Neural cell (in vitro differentiated cells): Measurements from ENCODE around the gene EPS8L2. TPM values are rescaled to one million over a fixed set of nuclear protein-coding genes. Genes with fewer than 3 reads are reported as not detected.

Experiments
- H2AFZ ChIP-seq: fragments of 200-600, 300-800 bp; sonication (generic), shearing (Covaris generic); 2 replicates; pipeline ENCODE4 v1.6.0; 2014; ENCODE audit warnings: low read depth, mild to moderate bottlenecking, antibody characterized with exemption, low read length, moderate library complexity
- H3F3A ChIP-seq: fragments of 200-600 bp; shearing (Covaris generic); 2 replicates; pipeline ENCODE4 v1.6.1; 2016; ENCODE audit warnings: mild to moderate bottlenecking, moderate library complexity, mixed read lengths, antibody characterized with exemption, low read length; ENCODE audit not compliant: insufficient read depth, poor library complexity, severe bottlenecking
- H3K27ac ChIP-seq: fragments of 200-600, 300-800 bp; sonication (generic), shearing (Covaris generic); 2 replicates; pipeline ENCODE4 v1.5.1; 2014; ENCODE audit warnings: mild to moderate bottlenecking, low read length, moderate library complexity
- H3K27me3 ChIP-seq: fragments of 300-800, 200-600 bp; sonication (generic), shearing (Covaris generic); 2 replicates; pipeline ENCODE4 v1.6.0; 2014; ENCODE audit warnings: mild to moderate bottlenecking, low read depth, low read length, moderate library complexity; ENCODE audit not compliant: insufficient read depth
- H3K36me3 ChIP-seq: fragments of 300-800, 200-600 bp; sonication (generic), shearing (Covaris generic); 2 replicates; pipeline ENCODE4 v1.5.1; 2014; ENCODE audit warnings: mild to moderate bottlenecking, antibody characterized with exemption, low read length, moderate library complexity; ENCODE audit not compliant: insufficient read depth
- H3K4me2 ChIP-seq: fragments of 300-800, 200-600 bp; sonication (generic), shearing (Covaris generic); 2 replicates; pipeline ENCODE4 v1.6.0; 2014; ENCODE audit warnings: mild to moderate bottlenecking, low read length
- H3K4me3 ChIP-seq: fragments of 300-800, 200-600 bp; sonication (generic), shearing (Covaris generic); 2 replicates; pipeline ENCODE4 v1.5.1; 2014; ENCODE audit warnings: mild to moderate bottlenecking, low read length, moderate library complexity
- H3K79me2 ChIP-seq: fragments of 200-600 bp; shearing (Covaris generic); replicated peaks from 2 replicates; pipeline ENCODE4 v1.6.0; 2014; ENCODE audit warnings: mild to moderate bottlenecking, low read length, moderate library complexity; ENCODE audit not compliant: insufficient read depth
- H3K9ac ChIP-seq: fragments of 300-800, 200-600 bp; sonication (generic), shearing (Covaris generic); 2 replicates; pipeline ENCODE4 v1.6.1; 2016; ENCODE audit warnings: mild to moderate bottlenecking, low read length, mixed read lengths
- H3K9me2 ChIP-seq: fragments of 200-600 bp; shearing (Covaris generic); 2 replicates; pipeline ENCODE4 v1.6.1; 2016; ENCODE audit warnings: mild to moderate bottlenecking, low read length, mixed read lengths; ENCODE audit not compliant: insufficient read depth
- H3K9me3 ChIP-seq: fragments of 200-600, 300-800 bp; sonication (generic), shearing (Covaris generic); 2 replicates; pipeline ENCODE4 v1.6.1; 2016; ENCODE audit warnings: mild to moderate bottlenecking, mixed run types, low read length, moderate library complexity, mixed read lengths
- H4K20me1 ChIP-seq: fragments of 200-600 bp; shearing (Covaris generic); 2 replicates; pipeline ENCODE4 v1.6.1; 2016; ENCODE audit warnings: mild to moderate bottlenecking, mixed run types; ENCODE audit not compliant: insufficient read depth
- CTCF ChIP-seq: fragments of 450-650 bp; IDR thresholded peaks from 2 replicates; pipeline ENCODE4 v1.5.1; 2014; ENCODE audit warnings: antibody characterized with exemption, mild to moderate bottlenecking, moderate library complexity; ENCODE audit not compliant: poor library complexity, severe bottlenecking
- EP300 ChIP-seq: fragments of 450-650 bp; conservative IDR thresholded peaks from 2 replicates; pipeline ENCODE4 v1.6.1; 2014; ENCODE audit warnings: antibody characterized with exemption, mild to moderate bottlenecking, moderate library complexity; ENCODE audit not compliant: poor library complexity, severe bottlenecking
- EZH2 ChIP-seq: fragments of 200-600, 300-800 bp; shearing (Covaris generic), sonication (generic); IDR thresholded peaks from 2 replicates; pipeline ENCODE4 v1.6.1; 2014; ENCODE audit warnings: antibody characterized with exemption, low read length, borderline replicate concordance, mild to moderate bottlenecking; ENCODE audit not compliant: insufficient read depth, poor library complexity, severe bottlenecking
- MXI1 ChIP-seq: fragments of 450-650 bp; conservative IDR thresholded peaks from 2 replicates; pipeline ENCODE4 v1.6.1; 2014; ENCODE audit warnings: antibody characterized with exemption, mild to moderate bottlenecking; ENCODE audit not compliant: poor library complexity, severe bottlenecking
- POLR2AphosphoS5 ChIP-seq: IDR thresholded peaks from 2 replicates; pipeline ENCODE4 v1.6.1; 2012
- RAD21 ChIP-seq: fragments of 450-650 bp; conservative IDR thresholded peaks from 2 replicates; pipeline ENCODE4 v1.6.1; 2014; ENCODE audit warnings: antibody characterized with exemption, mild to moderate bottlenecking, moderate library complexity
- REST ChIP-seq: IDR thresholded peaks from 2 replicates; pipeline ENCODE4 v1.6.1; 2012; ENCODE audit warnings: borderline replicate concordance
- SMC3 ChIP-seq: fragments of 450-650 bp; conservative IDR thresholded peaks from 2 replicates; pipeline ENCODE4 v1.6.1; 2014; ENCODE audit warnings: antibody characterized with exemption, mild to moderate bottlenecking, moderate library complexity; ENCODE audit not compliant: poor library complexity
- TAF1 ChIP-seq: IDR thresholded peaks from 2 replicates; pipeline ENCODE4 v1.6.1; 2012; ENCODE audit warnings: low read depth
- polyA plus RNA-seq: library from polyadenylated mRNA; depleted of rRNA; stranded (reverse); fragments of >200 nt; gene quantifications from 2 replicates; pipeline ENCODE4 v1.2.3, GENCODE V29; 2014

Gene EPS8L2
- polyA plus RNA-seq, 1 donor from 2014 or later = 7.5 TPM

- H2AFZ ChIP-seq = no peak overlapping the region
- no peaks in the 10 kb centered on the region for H3K9me3 ChIP-seq
- H3K4me2 ChIP-seq = no peak overlapping the region
- no peak overlapping the region for H3K27ac ChIP-seq
- no peaks in the 10 kb centered on the region for H3K27me3 ChIP-seq
- no peaks in the 10 kb centered on the region for H3K9me2 ChIP-seq
- no peak overlapping the region for H3K4me3 ChIP-seq
- TF ChIP-seq CTCF (no peak), EZH2 (no peak)
- no peaks in the 10 kb centered on the region for H4K20me1 ChIP-seq
- H3K79me2 ChIP-seq = no peaks in the 10 kb centered on the region
- H3K9ac ChIP-seq = no peak overlapping the region
- H3K36me3 ChIP-seq = no peaks in the 10 kb centered on the region
- H3F3A ChIP-seq = no peaks in the 10 kb centered on the region
Measured at GRCh38 chr11:656866-657265, 49.2 kb upstream of the EPS8L2 start.

GRCh38 chr11:657691-658126, 48.3 kb upstream of the EPS8L2 start:
- no peak overlapping the region for H3K9ac ChIP-seq
- H3F3A ChIP-seq = no peaks in the 10 kb centered on the region
- H3K9me3 ChIP-seq = no peaks in the 10 kb centered on the region
- no peak overlapping the region for H3K4me2 ChIP-seq
- no peaks in the 10 kb centered on the region for H3K79me2 ChIP-seq
- no peak overlapping the region for H2AFZ ChIP-seq
- no peaks in the 10 kb centered on the region for H4K20me1 ChIP-seq
- H3K27me3 ChIP-seq = no peaks in the 10 kb centered on the region
- TF ChIP-seq RAD21 = no peak
- TF ChIP-seq POLR2AphosphoS5 = no peak
- TF ChIP-seq CTCF = no peak
- no peak for TF ChIP-seq MXI1
- no peak for TF ChIP-seq EP300
- no peak for TF ChIP-seq SMC3
- no peak for TF ChIP-seq EZH2
- TF ChIP-seq TAF1 = no peak
- no peak for TF ChIP-seq REST
- H3K27ac ChIP-seq = no peak overlapping the region
- no peaks in the 10 kb centered on the region for H3K9me2 ChIP-seq
- no peak overlapping the region for H3K4me3 ChIP-seq
- no peaks in the 10 kb centered on the region for H3K36me3 ChIP-seq
